HG02973 (cell line): ENCODE data around the gene DOCK7.

Experiments used
- ATAC-seq: cut with Tn5 transposase; IDR thresholded peaks from one replicate; pipeline ENCODE4 v1.9.1; 2021; ENCODE audit warnings: moderate library complexity; ENCODE audit not compliant: unreplicated experiment

Gene DOCK7

GRCh38 chr1:62424411-62424810, 263.8 kb downstream of the DOCK7 start:
- no peak for ATAC-seq

DNA sequence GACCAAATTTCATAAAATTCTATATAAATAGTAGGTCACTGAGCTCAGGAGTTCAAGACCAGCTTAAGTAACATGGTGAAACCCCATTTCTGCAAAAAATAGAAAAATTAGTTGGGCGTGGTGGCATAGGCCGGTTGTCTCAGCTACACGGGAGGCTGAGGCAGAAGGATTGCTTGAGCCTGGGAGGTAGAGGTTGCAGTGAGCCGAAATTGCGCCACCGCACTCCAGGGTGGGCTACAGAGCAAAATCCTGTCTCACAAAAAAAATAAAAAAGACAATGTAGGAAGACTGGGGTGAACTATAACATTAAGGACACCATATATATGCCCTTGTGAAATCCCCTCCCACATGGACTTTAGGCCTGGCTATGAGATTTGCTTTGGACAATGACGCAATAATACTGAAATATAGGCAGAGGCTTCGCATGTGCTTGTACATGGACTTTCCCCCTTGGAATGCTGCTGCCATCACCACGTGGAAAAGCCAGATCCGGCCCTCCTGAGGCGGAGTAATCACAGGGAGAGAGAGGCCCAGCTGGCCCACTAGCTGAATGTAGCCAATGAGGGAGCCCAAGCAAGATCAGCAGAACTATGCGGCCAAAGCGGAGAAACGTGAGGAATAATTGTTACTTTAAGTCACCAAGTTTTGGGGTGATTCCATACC, 264.5 kb downstream of the DOCK7 start:
- no peak for ATAC-seq

DNA sequence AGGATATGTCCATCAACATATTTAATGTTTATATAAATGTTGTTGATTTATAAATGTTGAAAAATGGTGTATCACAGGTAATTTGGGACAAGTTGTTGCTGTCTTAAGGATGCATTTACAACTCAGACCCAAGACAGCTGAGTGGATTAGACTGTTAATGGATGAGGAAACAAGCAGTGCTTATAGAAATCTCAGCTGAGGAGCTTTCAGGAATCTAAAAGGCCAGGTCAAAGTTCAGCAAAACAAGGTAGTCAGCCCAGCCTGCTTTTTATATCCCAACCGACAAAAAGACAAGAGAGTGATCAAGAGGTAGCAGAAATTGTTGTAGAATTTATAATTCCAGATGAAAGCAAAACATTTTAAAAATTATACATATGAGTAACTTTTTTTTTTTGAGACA, 268.0 kb downstream of the DOCK7 start:
- no peak for ATAC-seq

- no peak for ATAC-seq
These were observed 270.7 kb downstream of the DOCK7 start for GRCh38 chr1:62417351-62417999.

- ATAC-seq, result no peak
These were observed 272.5 kb downstream of the DOCK7 start for GRCh38 chr1:62415687-62416086.

GRCh38 chr1:62407398-62408009, 280.7 kb downstream of the DOCK7 start:
- peak; percentile 67 for ATAC-seq

DNA sequence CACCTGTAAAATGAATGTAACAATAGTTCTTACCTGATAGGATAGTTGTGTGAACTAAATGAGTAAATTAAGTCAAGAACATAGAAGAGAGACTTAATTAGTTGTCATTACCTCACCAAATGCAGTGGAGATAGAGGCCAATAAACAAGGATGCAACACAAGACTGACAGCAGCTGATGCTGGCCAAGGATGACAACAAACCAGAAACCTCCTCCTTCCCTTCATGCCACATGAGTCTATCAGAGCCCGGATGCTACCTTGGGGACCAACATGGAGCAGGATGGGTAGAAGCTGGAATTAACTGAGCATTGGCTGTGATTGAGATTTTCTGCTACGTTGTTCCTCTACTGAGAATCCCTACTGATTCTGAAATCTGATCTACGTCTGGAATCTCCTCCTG, 281.6 kb downstream of the DOCK7 start:
- ATAC-seq, result no peak

DNA sequence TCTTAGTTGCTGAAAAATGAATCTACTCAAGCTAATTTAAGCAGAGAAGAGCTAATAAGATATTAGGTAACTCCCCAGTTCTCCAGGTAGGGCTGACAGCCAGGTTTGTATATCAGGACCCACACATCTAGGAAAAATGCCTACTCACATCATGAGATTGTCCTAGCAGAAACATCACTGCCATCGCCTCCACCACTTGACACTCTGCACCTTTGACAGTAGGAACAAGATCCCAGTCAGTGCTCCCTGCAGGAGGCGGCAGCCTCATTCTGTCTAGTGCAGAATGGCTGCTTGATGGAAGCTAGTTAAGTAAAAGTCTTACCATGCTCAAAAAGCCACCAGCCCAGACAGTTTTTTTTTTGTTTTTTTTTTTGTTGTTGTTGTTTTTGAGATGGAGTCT, 282.9 kb downstream of the DOCK7 start:
- ATAC-seq, result no peak
